GM18499 (cell line): ENCODE data around the gene KRT23.

Source experiments
- ATAC-seq: cut with Tn5 transposase; IDR thresholded peaks from one replicate; pipeline ENCODE4 v1.9.1; 2021; ENCODE audit warnings: moderate number of reproducible peaks; ENCODE audit not compliant: insufficient read depth, unreplicated experiment

The KRT23 gene

GRCh38 chr17:40914075-40914855, 23.2 kb downstream of the KRT23 start:
- no peak for ATAC-seq

- no peak for ATAC-seq
These were observed 24.8 kb downstream of the KRT23 start for GRCh38 chr17:40912486-40913210.

GRCh38 chr17:40910441-40910841, 27.0 kb downstream of the KRT23 start:
- ATAC-seq, result no peak

GRCh38 chr17:40909755-40910154, 27.7 kb downstream of the KRT23 start:
- ATAC-seq, result no peak

GRCh38 chr17:40909351-40909750, 28.1 kb downstream of the KRT23 start:
- ATAC-seq, result no peak

- ATAC-seq, result no peak
These were observed 30.8 kb downstream of the KRT23 start for GRCh38 chr17:40906613-40907012.

- no peak for ATAC-seq
These were observed 32.1 kb downstream of the KRT23 start for GRCh38 chr17:40905370-40905769.

- no peak for ATAC-seq
These were observed 34.2 kb downstream of the KRT23 start for GRCh38 chr17:40903129-40903847.

GRCh38 chr17:40902498-40902897, 34.9 kb downstream of the KRT23 start:
- no peak for ATAC-seq

- no peak for ATAC-seq
These were observed 35.4 kb downstream of the KRT23 start for GRCh38 chr17:40901981-40902474.

GRCh38 chr17:40900809-40901356, 36.6 kb downstream of the KRT23 start:
- no peak for ATAC-seq

- ATAC-seq, result no peak
These were observed 40.5 kb downstream of the KRT23 start for GRCh38 chr17:40896916-40897455.

GRCh38 chr17:40895106-40895730, 42.2 kb downstream of the KRT23 start:
- no peak for ATAC-seq

GRCh38 chr17:40888196-40888720, 49.2 kb downstream of the KRT23 start:
- no peak for ATAC-seq

GRCh38 chr17:40886090-40886489, 51.4 kb downstream of the KRT23 start:
- no peak for ATAC-seq

- ATAC-seq, result no peak
These were observed 52.5 kb downstream of the KRT23 start, which contains the start of gene KRT20 for GRCh38 chr17:40884708-40885512. TSS of gene KRT20 (minus strand) at chr17:40885242. CDS start at chr17:40885185, 57 bp downstream.

GRCh38 chr17:40883626-40884334, 53.7 kb downstream of the KRT23 start:
- ATAC-seq, result no peak

- no peak for ATAC-seq
These were observed 54.4 kb downstream of the KRT23 start for GRCh38 chr17:40883031-40883430.
